HepG2 (cell line): ENCODE measurements around the gene KRTAP10-2. TPM values are rescaled to one million over a fixed set of nuclear protein-coding genes. Genes with fewer than 3 reads are reported as not detected.

ENCODE experiments used
- ARNTL ChIP-seq: sonication (generic); formaldehyde crosslinking; IDR thresholded peaks from 2 replicates; pipeline ENCODE4 v1.4.0; 2020; ENCODE audit warnings: mild to moderate bottlenecking, missing genetic modification reagents
- FOXA3 ChIP-seq: IDR thresholded peaks from 2 replicates; pipeline ENCODE4 v1.6.1; 2016; ENCODE audit warnings: missing genetic modification reagents, missing compliant biosample characterization
- HDAC2 ChIP-seq: sonication (generic); formaldehyde crosslinking; IDR thresholded peaks from 2 replicates; pipeline ENCODE4 v1.4.0; 2020; ENCODE audit warnings: missing genetic modification reagents
- IKZF4 ChIP-seq: sonication (generic); formaldehyde crosslinking; IDR thresholded peaks from 2 replicates; pipeline ENCODE4 v1.5.1; 2020; ENCODE audit warnings: borderline replicate concordance, mild to moderate bottlenecking, low read depth, missing genetic modification reagents; ENCODE audit errors: not compliant biosample characterization
- KLF13 ChIP-seq: sonication (generic); formaldehyde crosslinking; IDR thresholded peaks from 2 replicates; pipeline ENCODE4 v1.4.0; 2020; ENCODE audit warnings: mild to moderate bottlenecking, missing genetic modification reagents
- MEIS2 ChIP-seq: sonication (generic); formaldehyde crosslinking; IDR thresholded peaks from 2 replicates; pipeline ENCODE4 v1.9.0; 2021; ENCODE audit warnings: mild to moderate bottlenecking, missing genetic modification reagents
- MIER3 ChIP-seq: IDR thresholded peaks from 2 replicates; pipeline ENCODE4 v1.6.1; 2016; ENCODE audit warnings: missing compliant biosample characterization, borderline replicate concordance
- RFXANK ChIP-seq: IDR thresholded peaks from 2 replicates; pipeline ENCODE4 v1.6.1; 2016
- RFXAP ChIP-seq: sonication (generic); formaldehyde crosslinking; IDR thresholded peaks from 2 replicates; pipeline ENCODE4 v1.4.0; 2020; ENCODE audit warnings: missing genetic modification reagents, borderline replicate concordance
- SKIL ChIP-seq: sonication (generic); formaldehyde crosslinking; IDR thresholded peaks from 2 replicates; pipeline ENCODE4 v1.8.0; 2022; ENCODE audit warnings: missing genetic modification reagents, mild to moderate bottlenecking, moderate library complexity, borderline replicate concordance
- SOX13 ChIP-seq, 3 experiments: fragments of 450-650 bp in 1 of 3; sonication (generic) in 1 of 3; formaldehyde crosslinking in 1 of 3; IDR thresholded peaks in 2 of 3; conservative IDR thresholded peaks in 1 of 3; 2 replicates each; pipeline versions ENCODE4 v1.5.0 to v1.6.1; 2016 to 2020; ENCODE audit warnings: antibody characterized with exemption in 1 of 3, mild to moderate bottlenecking in 1 of 3, missing compliant biosample characterization in 1 of 3, missing genetic modification reagents in 1 of 3, moderate library complexity in 1 of 3
- SPEN ChIP-seq: sonication (generic); formaldehyde crosslinking; IDR thresholded peaks from 2 replicates; pipeline ENCODE4 v1.5.1; 2020; ENCODE audit warnings: low read depth, mild to moderate bottlenecking, missing genetic modification reagents
- TCF7 ChIP-seq: sonication (generic); IDR thresholded peaks from 2 replicates; pipeline ENCODE4 v1.6.1; 2016; ENCODE audit warnings: antibody characterized with exemption, low read depth
- ZNF326 ChIP-seq: sonication (generic); formaldehyde crosslinking; IDR thresholded peaks from 2 replicates; pipeline ENCODE4 v1.4.0; 2020; ENCODE audit warnings: missing genetic modification reagents, borderline replicate concordance
- ZNF567 ChIP-seq: sonication (generic); formaldehyde crosslinking; IDR thresholded peaks from 2 replicates; pipeline ENCODE4 v1.8.1; 2023; ENCODE audit warnings: mild to moderate bottlenecking, missing genetic modification reagents, borderline replicate concordance
- ZNF883 ChIP-seq: sonication (generic); formaldehyde crosslinking; IDR thresholded peaks from 2 replicates; pipeline ENCODE4 v1.5.1; 2020; ENCODE audit warnings: mild to moderate bottlenecking, missing genetic modification reagents; ENCODE audit errors: not compliant biosample characterization
- polyA plus RNA-seq, 8 experiments: library from polyadenylated mRNA; depleted of rRNA in 3 of 8; stranded (reverse) in 7 of 8; unstranded in 1 of 8; fragments of >200 nt; fragmentation: Illumina TruSeq in 4 of 8; extraction: Trizol in 4 of 8; gene quantifications; 2 replicates each; pipeline versions ENCODE4 v1.2.1 to v1.2.3, GENCODE V29; 2011 to 2016; ENCODE audit warnings: low read depth in 4 of 8, missing spikeins in 1 of 8, mixed read lengths in 1 of 8; ENCODE audit not compliant: insufficient read depth in 1 of 8
- total RNA-seq, 5 experiments: library from RNA; depleted of rRNA; stranded (reverse); fragments of >200 nt; fragmentation: Illumina TruSeq; extraction: Trizol; gene quantifications; 2 replicates each; pipeline ENCODE4 v1.2.3, GENCODE V29; 2016; ENCODE audit warnings: low read depth in 1 of 5

KRTAP10-2 gene
- total and polyA plus RNA-seq, 2 of the 13 experiments (the other 11 are each of a cell fraction or from before 2014, with no cell fraction given), result not detected

GRCh38 chr21:44593598-44594405 lies 42.5 kb upstream of the KRTAP10-2 start (continued):
- no peak for TF ChIP-seq IKZF4 (CRISPR knock-in tag)
- TF ChIP-seq ZNF326 (CRISPR knock-in tag), result no peak
- TF ChIP-seq TCF7, result peak; percentile 24; the same call in 1 of the 2 replicates
- no peak; the same call in 1 of the 2 replicates for TF ChIP-seq ZNF567 (CRISPR knock-in tag)
- peak; percentile 60; the same call in 1 of the 2 replicates for TF ChIP-seq RFXAP (CRISPR knock-in tag)
- TF ChIP-seq ARNTL, result peak; percentile 92
- TF ChIP-seq SPEN (CRISPR knock-in tag), result peak; percentile 84
- no peak for TF ChIP-seq KLF13 (CRISPR knock-in tag)
- peak; percentile 73 for TF ChIP-seq FOXA3 (CRISPR knock-in tag)
- TF ChIP-seq SKIL, result peak; percentile 72
- TF ChIP-seq MIER3 (CRISPR knock-in tag), result peak; percentile 54; the same call in 1 of the 2 replicates
- peak; percentile 55 for TF ChIP-seq ZNF883 (CRISPR knock-in tag)
- peak; percentile 70 for TF ChIP-seq MEIS2 (CRISPR knock-in tag)
- peak; percentile 18; the same call in 1 of the 2 replicates for TF ChIP-seq SOX13 (IDR thresholded peaks at IDR 0.05)
- TF ChIP-seq SOX13 (CRISPR knock-in tag; conservative IDR thresholded peaks at IDR 0.05 in 1 of 2, IDR thresholded peaks at IDR 0.05 in 1 of 2), result peak in 1 of 2 experiments; percentile 58; a peak in 2 of 4 replicates
- TF ChIP-seq HDAC2, result peak; percentile 95
- no peak for TF ChIP-seq RFXANK
